Activated naive CD4-positive, alpha-beta T cell treated with anti-CD3 and anti-CD28 coated beads, Interleukin-2, amount 50 U/mL, for 72 hours (primary cell): ENCODE results near the gene MFSD1. TPM values are rescaled to one million over a fixed set of nuclear protein-coding genes. Genes with fewer than 3 reads are reported as not detected.
"Not testable (repeated sequence)": the region's sequence is repeated elsewhere in the genome, so short reads cannot be mapped to it uniquely, and the experiment has no call there.

Experiments
- ATAC-seq, 2 donors: fragments of 150-1000 bp; cut with Tn5 transposase; 2 replicates each; pipeline ENCODE4 v1.10.0; 2021; ENCODE audit warnings: mild to moderate bottlenecking in 2 of 2, moderate library complexity in 2 of 2
- DNase-seq, 2 donors: peaks; one replicate each; pipeline ENCODE4 v3.0.0; 2021 to 2022; ENCODE audit warnings: low spot score in 2 of 2
- H3K27ac Mint-ChIP-seq, 2 donors: one replicate each; pipeline ENCODE4 v1.8.0; 2022; ENCODE audit warnings: mild to moderate bottlenecking in 2 of 2, mixed read lengths in 2 of 2
- H3K36me3 Mint-ChIP-seq, 2 donors: one replicate each; pipeline ENCODE4 v1.8.0; 2022; ENCODE audit warnings: mixed read lengths in 2 of 2
- H3K9me3 Mint-ChIP-seq, 2 donors: one replicate each; pipeline ENCODE4 v1.8.0; 2022; ENCODE audit warnings: mixed read lengths in 2 of 2
- total RNA-seq, 2 donors: library from RNA; stranded (reverse); gene quantifications; one replicate each; pipeline ENCODE4 v1.2.3, GENCODE V29; 2022

MFSD1 gene
- total RNA-seq, 2 donors from 2014 or later, result 17.6 to 21.8 TPM

DNA sequence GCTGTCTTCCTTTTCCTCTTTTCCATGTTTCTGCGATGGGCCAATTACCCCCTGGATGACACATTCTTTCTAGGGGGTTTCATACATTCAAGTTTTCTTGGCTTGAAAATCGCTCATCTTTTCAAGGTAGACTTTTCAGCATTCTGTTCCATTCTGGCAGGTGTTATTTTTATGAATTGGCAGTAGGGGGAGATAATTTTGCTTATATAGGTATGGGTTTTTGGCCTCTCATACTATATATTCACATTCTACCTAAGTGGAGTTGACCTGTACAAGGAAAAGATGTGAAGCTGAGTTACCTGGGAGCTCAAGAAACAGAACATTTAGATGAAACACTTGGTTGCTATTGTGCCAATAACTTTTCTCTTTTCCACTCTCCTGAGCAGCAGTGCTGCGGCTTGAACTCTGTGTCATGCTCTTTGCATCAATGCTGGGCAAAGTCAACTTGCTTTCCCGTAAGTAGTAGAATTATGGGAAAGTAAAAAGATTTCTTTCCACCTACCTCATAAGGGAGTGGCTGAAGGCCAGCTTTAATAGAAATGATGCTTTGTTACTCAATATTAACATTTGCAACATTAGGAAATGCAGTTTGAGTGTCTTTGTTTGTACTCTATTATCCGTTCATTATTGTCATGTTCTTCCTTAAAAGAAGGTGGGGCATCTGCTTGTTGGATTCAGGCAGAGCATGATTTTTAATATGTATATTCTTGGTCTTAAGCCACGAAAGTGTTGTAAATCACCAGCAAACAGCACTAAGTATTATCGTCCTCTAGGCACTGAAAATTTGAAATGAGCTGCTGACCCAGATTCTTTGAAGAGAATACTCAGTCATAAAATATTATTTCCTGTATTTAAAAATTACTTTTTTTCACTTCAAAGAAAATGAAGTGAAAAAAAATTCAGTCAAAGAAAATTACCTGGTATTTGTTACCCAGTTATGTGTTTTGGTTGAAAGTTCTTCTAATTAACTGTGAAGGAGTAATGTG lies 27.7 kb upstream of the MFSD1 start:
- H3K27ac Mint-ChIP-seq, result no peak overlapping the region
- ATAC-seq (no peak), DNase-seq (no peak)
- H3K36me3 Mint-ChIP-seq, result no peaks in the 10 kb centered on the region
- H3K9me3 Mint-ChIP-seq, result no peaks in the 10 kb centered on the region

DNA sequence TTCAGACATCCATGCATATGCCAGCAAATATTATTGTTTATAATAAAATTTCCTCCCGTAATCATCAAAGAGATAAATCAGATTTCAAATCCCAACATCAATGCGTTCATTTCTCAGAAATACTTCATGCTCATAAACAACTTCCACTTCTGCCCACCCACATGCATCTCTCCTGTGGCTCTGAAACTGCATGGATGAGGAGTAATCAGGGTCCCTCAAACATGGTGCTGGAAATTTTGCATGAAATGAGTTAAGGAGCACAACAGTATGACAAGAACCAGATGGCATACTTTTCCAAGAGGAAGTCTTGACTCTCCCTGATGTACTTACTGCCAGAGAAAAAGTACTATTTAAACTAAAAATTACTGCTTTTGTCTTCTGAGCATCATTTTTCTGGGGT lies 26.9 kb upstream of the MFSD1 start:
- ATAC-seq, result no peak

DNA sequence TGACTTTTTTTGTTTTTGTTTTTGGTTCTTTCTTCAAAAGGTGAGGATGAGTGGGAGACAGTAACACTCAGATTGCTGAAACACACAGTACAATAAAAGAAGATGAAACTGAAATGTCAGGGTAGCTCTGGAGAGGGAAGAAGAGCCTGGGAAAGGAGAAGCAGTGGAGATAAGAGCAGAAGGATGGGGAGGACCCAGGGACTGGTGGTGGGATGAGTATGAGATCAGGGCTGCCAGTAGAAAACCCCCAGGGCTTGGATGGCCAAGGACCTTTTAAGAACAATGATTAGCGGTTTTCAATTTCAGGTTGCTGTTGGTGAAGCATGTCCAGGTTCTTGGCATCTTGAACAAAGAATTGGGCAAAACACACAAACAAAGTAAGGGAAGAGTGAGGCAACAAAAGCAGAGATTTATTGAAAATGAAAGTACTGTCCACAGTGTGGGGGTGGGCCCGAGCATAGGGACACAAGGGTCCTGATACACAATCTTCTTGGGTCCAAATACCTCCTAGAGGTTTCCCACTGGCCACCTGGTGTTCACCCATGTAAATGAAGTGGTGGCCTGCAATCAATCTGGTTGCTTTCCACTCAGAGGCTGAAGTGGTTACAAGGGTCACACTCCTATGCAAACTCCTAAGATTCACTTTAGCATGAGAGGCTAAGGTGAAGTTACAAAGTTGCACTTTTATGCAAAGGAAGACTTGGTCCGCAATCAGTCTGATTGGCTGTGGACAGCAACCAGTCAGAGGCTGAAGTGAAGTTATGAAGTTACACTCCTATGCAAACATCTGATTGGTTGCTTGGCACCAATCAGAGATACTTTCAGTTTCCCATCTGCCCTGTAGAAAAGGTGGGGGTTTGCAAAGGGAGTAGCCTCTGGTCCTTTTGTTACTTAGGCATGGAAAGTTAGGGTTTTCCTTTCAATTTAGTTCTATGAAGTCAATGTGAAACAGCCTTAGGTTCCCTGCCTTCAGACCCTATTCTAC lies 26.1 kb upstream of the MFSD1 start:
- DNase-seq (no peak), ATAC-seq (no peak)
- H3K27ac Mint-ChIP-seq, result no peak overlapping the region
- H3K9me3 Mint-ChIP-seq, result no peaks in the 10 kb centered on the region
- H3K36me3 Mint-ChIP-seq, result no peaks in the 10 kb centered on the region

More for the DNA sequence above, 26.9 kb upstream of the MFSD1 start:
- no peaks in the 10 kb centered on the region for H3K36me3 Mint-ChIP-seq
- DNase-seq, result no peak
- no peak overlapping the region for H3K27ac Mint-ChIP-seq
- H3K9me3 Mint-ChIP-seq, result no peaks in the 10 kb centered on the region

DNA sequence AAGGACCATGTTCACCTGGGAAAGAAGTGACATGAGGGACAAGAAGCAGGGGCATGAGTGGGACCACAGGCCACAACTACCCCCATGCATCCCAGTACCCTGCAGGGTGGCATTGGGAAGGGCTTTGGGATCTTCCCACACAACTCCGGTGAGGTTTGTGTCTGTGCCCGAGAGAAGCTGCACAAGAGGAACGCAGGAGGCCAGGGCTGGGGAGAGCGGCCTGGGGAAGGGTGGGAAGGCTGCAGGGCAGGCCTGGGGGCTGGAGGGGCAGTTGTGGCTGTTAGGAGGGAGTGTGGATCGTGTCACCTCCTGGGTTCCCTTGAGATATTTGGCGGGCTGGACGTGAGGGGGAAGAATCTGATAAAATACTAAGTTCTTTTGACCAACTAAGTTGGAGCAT lies 25.3 kb upstream of the MFSD1 start:
- Mint-ChIP-seq H3K36me3 (no peaks in the 10 kb centered on the region), H3K27ac (peak overlapping the region in 1 of 2 donors; percentile 39), H3K9me3 (no peaks in the 10 kb centered on the region)
- DNase-seq (no peak), ATAC-seq (no peak)

DNA sequence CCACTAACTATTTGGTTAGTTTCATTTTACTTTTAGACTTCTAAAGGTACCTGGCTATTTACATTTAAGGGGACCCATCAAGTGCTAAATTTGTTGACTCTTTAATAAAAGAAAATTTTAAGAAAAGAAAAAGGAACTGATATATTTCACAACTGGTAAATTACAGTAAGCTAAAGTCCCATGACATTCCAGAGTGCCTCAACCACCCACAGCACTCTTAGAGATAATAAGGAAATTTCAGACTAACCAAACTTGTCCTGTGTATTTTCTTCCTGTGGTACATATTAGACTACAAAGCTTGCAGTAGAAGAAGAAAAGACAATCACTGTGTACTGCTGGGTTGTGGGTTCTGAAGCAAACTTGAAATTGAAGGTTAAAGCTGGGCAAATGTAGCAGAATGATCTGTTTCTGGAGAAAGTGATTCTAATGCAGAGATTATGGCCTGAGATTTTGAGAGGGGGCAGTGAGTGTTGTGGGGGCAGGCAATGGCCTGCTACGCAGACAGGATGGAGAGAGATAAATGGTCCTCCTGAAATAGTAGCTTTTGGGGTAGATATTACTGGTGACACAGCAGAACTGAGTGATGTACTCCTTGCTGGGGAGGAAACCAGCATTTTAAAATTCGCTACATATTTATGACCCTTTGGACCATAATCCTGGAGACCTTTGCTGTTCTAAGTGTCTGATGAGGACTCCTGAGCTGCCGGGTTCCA lies 24.5 kb upstream of the MFSD1 start:
- H3K27ac Mint-ChIP-seq, result no peak overlapping the region
- H3K36me3 Mint-ChIP-seq, result no peaks in the 10 kb centered on the region
- DNase-seq (no peak), ATAC-seq (no peak)
- no peaks in the 10 kb centered on the region for H3K9me3 Mint-ChIP-seq

DNA sequence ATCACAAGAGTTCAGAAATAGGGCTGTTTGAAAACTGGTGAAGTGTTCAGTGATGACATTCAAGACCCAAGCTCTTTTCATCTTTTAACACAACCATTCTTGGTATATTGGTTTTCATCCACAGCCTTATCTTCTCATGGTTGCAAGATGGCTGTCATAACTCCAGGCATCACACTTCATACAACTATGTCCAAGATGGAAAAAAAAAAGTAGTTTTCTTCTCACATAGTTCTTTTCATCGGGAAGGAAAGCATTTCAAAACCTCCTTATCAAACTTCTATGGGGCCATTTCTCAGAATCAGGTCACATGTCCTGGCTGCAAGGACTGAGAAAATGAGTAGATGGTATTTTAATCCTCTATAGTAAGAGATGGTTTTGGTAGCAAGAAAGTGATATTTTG lies 21.1 kb upstream of the MFSD1 start:
- Mint-ChIP-seq H3K36me3 (no peaks in the 10 kb centered on the region), H3K9me3 (no peaks in the 10 kb centered on the region), H3K27ac (no peak overlapping the region)
- no peak for ATAC-seq
- DNase-seq, result no peak

DNA sequence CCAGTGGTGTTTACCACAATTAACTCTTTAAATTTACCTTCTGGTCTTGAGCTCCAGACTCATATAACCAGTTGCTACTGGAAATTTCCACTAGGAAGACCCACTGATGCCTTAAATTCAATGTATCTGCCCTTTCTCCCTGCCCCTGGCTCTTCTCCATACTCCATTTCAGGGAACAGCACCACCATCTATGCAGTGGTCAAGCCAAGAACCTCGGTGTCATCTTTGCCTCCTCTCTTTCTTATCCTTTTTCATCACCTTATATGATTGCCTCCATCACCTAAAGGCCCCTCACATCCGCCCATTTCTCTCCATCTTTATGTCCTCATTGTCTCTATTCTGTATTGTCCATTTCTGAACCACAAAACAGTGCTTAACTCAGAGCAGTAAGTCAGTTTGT lies 20.7 kb upstream of the MFSD1 start:
- no peak overlapping the region for H3K27ac Mint-ChIP-seq
- ATAC-seq, result no peak
- no peak for DNase-seq

DNA sequence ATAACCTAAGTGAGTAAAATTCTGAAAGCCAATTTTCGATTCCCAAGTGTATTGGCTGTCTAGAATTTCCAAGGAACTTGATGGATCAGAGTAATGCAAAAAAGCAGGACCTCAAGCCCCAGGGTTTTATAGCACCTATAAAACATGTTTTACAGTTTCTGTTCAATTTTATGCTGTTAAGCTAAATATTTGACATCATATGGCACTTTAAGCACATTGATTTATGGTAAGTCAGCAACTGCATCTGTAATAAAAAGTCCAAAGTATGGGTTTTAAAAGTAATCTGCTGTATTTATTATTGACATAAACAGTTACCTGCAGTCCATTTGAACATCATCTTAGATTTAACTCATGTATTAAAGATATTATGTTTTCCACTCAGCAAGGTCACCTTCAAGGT lies 20.0 kb upstream of the MFSD1 start:
- Mint-ChIP-seq H3K36me3 (no peaks in the 10 kb centered on the region), H3K27ac (no peak overlapping the region), H3K9me3 (no peaks in the 10 kb centered on the region)
- DNase-seq, result no peak
- ATAC-seq, result no peak

More for the DNA sequence above, 20.7 kb upstream of the MFSD1 start:
- H3K9me3 Mint-ChIP-seq, result no peaks in the 10 kb centered on the region
- H3K36me3 Mint-ChIP-seq, result no peaks in the 10 kb centered on the region

DNA sequence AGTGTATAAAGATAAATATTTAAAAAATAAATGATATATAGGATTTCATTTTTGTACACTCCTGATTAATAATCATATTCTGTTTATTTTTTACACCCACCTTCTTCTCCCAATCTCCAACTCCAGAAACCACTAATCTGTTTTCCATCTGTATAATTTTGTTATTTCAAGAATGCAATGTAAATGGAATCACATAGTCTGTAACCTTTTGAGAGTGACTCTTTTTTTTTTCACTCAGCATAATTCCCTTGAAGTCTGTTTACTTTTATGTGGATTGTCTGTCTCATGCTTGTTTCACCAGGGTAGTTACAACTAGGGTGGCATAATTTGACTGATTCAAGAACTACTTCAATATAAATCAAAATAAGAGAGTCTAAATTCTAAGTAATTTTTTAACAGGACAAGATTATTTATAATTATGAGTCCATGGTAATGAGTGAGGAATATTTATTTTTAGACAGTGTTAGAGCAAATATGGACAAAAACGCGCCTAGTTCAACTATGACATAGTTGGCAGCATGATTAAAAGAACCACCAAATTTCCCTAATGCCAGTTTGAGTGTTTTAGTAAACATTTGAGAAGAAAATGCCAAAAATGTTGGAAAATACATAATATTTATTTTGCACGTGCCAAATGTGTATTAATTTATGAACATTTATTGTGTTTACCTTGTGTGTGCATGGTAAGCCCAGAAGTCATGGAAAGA lies 19.4 kb upstream of the MFSD1 start:
- Mint-ChIP-seq H3K36me3 (no peaks in the 10 kb centered on the region), H3K9me3 (no peaks in the 10 kb centered on the region), H3K27ac (no peak overlapping the region)
- ATAC-seq, result no peak
- no peak for DNase-seq

DNA sequence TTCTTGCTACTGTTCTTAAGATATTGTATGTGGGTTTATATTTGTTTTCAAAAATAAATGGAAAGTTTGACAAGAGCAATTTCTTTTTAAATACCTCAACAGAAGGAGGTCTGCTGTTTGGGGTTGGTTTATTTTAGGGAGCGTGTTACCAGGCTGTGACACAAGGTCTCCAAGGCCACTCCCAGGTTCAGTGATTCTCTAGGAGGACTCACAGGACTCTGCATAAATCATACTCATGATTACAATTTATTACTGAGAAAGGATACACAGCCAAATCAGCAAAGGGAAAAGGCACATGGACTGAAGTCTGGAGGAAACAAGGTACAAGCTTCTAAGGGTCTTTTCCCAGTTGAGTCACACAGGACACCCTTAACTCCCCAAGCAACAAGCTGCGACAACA lies 18.8 kb upstream of the MFSD1 start:
- no peak overlapping the region for H3K27ac Mint-ChIP-seq
- DNase-seq, result no peak
- no peaks in the 10 kb centered on the region for H3K9me3 Mint-ChIP-seq
- no peaks in the 10 kb centered on the region for H3K36me3 Mint-ChIP-seq
- ATAC-seq, result no peak

DNA sequence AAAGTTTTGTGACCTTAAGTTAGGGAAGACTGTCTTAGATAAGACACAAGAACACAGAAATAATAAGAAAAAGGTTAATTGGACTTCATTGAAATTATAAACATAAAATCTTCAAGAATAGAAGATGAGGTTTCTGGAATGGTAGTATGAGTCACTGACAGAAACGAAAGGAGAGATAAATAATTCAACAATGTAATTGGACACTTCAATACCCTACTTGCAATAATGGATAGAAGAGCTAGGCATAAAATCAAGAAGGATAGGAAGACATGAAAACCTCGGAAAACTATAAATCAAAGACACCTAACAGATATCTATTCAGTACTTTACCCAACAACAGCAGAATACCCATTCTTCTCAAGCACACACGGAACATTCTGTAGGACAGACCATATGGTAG lies 15.9 kb upstream of the MFSD1 start:
- no peaks in the 10 kb centered on the region for H3K36me3 Mint-ChIP-seq
- no peak for ATAC-seq
- no peak overlapping the region for H3K27ac Mint-ChIP-seq
- DNase-seq, result no peak
- H3K9me3 Mint-ChIP-seq, result no peaks in the 10 kb centered on the region

DNA sequence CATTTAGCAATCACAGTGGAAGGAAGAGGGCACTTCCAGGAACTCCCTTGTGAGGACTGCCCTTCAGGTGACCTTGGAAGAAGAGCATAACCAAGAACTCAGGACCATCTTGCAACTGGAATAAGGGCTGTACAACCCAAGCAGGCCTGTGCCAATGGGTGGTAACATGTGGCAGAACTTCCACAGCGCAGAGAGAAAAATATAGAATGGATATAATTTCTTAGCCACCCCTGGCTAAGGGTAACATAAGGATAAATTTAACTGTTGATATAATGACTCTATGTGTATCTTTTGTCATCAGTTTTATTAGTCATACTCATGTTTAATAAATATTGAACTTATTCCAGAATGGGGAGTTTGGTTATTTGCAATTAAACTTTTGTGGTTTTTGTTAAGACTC lies 13.4 kb upstream of the MFSD1 start:
- Mint-ChIP-seq H3K27ac (no peak overlapping the region), H3K36me3 (no peaks in the 10 kb centered on the region), H3K9me3 (no peaks in the 10 kb centered on the region)
- no peak for DNase-seq
- ATAC-seq, result no peak

DNA sequence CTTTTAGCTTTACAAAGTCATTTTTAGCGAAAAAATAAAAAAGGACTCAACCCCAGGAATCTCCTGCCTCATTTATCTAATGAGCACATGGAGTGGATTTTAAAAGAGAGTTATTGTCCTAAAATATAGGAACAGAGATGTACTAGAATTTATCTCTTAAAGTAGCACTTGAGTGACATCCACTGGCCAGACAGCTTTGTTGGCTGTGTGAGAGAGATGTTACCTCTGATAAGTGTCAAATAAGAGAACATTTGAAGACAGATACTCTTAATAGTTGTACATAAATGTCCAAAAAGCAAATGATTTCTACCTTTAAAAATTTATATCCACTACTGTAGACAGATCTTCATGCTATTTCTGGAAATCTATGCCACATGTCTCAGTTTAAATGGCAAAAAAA lies 12.3 kb upstream of the MFSD1 start:
- DNase-seq (no peak), ATAC-seq (no peak)
- Mint-ChIP-seq H3K9me3 (no peaks in the 10 kb centered on the region), H3K36me3 (peaks cover 0 to 2% of the 10 kb centered on the region in 2 donors), H3K27ac (no peak overlapping the region)

DNA sequence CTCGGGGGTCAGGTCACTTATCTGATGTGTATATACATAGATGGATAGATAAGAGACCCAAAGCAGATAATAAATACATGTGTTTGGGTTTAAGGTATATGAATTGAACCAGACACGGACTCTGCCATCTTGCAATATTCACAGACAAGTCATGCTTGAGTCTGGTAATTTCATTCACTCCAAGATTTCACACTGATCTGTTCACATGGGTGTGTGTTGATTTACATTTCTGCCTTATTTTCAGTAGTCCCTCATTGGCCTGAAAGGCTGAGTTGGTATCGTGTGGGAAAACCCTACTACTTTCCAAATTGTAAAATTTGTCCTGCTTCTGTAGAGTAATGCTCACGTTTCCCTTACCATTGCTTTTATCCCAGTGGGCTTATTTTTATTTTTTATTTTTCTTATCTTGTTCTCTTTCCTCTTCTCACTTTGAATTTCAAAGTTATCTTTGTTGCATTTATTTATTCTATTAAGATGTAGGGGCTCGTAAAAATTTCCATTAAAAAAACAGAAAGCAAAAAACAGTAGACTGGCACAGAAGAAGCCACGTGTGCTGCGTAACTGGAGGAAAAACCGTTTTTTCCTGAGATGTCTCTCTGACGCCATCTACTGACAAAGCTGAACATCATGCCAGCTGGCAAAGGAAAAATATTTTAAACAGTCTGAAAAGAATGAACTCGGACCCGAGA lies 10.8 kb upstream of the MFSD1 start:
- Mint-ChIP-seq H3K27ac (peak overlapping the region in 1 of 2 donors; percentile 75), H3K9me3 (no peaks in the 10 kb centered on the region), H3K36me3 (peaks cover 0 to 4% of the 10 kb centered on the region in 2 donors)
- ATAC-seq, result peak; percentile 64 to 82
- peak in 1 of 2 donors; percentile 12 for DNase-seq

DNA sequence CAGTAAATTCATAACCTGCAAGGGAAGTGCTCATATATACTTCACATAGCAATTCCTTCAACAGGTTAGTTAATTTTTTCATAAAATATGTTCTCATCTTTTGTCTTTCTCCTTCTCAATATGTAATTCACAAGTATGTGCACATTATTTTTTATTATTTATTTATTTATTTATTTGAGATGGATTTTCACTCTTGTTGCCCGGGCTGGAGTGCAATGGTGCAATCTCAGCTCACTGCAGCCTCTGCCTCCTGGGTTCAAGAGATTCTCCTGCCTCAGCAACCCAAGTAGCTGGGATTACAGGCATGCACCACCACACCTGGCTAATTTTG lies 10.3 kb upstream of the MFSD1 start:
- not testable (repeated sequence) for ATAC-seq, DNase-seq, H3K9me3 Mint-ChIP-seq, H3K36me3 Mint-ChIP-seq
- H3K27ac Mint-ChIP-seq, result peak overlapping the region in 1 of 2 donors; percentile 75

DNA sequence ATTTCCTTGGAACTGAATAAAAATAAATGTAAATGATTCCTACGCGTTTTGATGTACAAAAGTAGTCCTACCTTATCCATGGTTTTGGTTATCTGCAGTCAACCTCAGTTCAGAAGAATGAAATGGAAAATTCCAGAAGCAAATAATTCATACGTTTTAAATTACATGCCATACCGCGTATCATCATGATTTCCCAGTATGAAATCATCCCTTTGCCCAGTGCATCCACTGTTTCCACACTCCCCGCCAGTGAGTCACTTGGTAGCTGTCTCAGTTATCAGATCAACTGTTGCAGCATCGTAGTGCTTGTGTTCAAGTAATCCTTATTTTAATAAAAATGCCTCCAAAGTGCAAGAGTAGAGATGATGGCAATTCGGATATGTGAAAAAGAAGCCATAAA lies 9.1 kb upstream of the MFSD1 start:
- H3K36me3 Mint-ChIP-seq, result peaks cover 0 to 4% of the 10 kb centered on the region in 2 donors

More for the DNA sequence above, 9.1 kb upstream of the MFSD1 start:
- Mint-ChIP-seq H3K27ac (no peak overlapping the region), H3K9me3 (no peaks in the 10 kb centered on the region)
- DNase-seq, result no peak
- ATAC-seq, result no peak
